Hepatocyte (in vitro differentiated cells): ENCODE measurements around the gene GAB1. TPM values are rescaled to one million over a fixed set of nuclear protein-coding genes. Genes with fewer than 3 reads are reported as not detected.
A peak's percentile ranks its signal among the peaks of the same experiment; 100 is the strongest.

ENCODE experiments used
- DNase-seq: peaks from one replicate; pipeline ENCODE4 v3.0.0-alpha.2; 2016; ENCODE audit warnings: low spot score
- H2AFZ ChIP-seq: fragments of 200-600 bp; sonication (generic); 2 replicates; pipeline ENCODE4 v1.6.0; 2016; ENCODE audit warnings: antibody characterized with exemption, mild to moderate bottlenecking
- H3K27ac ChIP-seq: fragments of 200-600 bp; sonication (generic); 2 replicates; pipeline ENCODE4 v1.5.1; 2016; ENCODE audit warnings: mild to moderate bottlenecking
- H3K27me3 ChIP-seq: fragments of 200-600 bp; sonication (generic); 2 replicates; pipeline ENCODE4 v1.6.1; 2016
- H3K36me3 ChIP-seq: fragments of 200-600 bp; sonication (generic); replicated peaks from 2 replicates; pipeline ENCODE4 v1.5.1; 2016; ENCODE audit warnings: low read depth; ENCODE audit not compliant: insufficient read depth
- H3K4me1 ChIP-seq: fragments of 200-600 bp; sonication (generic); 2 replicates; pipeline ENCODE4 v1.5.1; 2016; ENCODE audit warnings: mild to moderate bottlenecking, moderate library complexity; ENCODE audit not compliant: insufficient read depth
- H3K4me2 ChIP-seq: fragments of 200-600 bp; sonication (generic); 2 replicates; pipeline ENCODE4 v1.6.0; 2016
- H3K4me3 ChIP-seq: fragments of 200-600 bp; sonication (generic); 2 replicates; pipeline ENCODE4 v1.5.1; 2016; ENCODE audit warnings: mild to moderate bottlenecking
- H3K79me2 ChIP-seq: fragments of 200-600 bp; sonication (generic); 2 replicates; pipeline ENCODE4 v1.6.0; 2017; ENCODE audit warnings: mild to moderate bottlenecking
- H3K9me2 ChIP-seq: fragments of 200-600 bp; sonication (generic); replicated peaks from 2 replicates; pipeline ENCODE4 v1.6.0; 2017; ENCODE audit warnings: mild to moderate bottlenecking; ENCODE audit not compliant: insufficient read depth
- H3K9me3 ChIP-seq: fragments of 200-600 bp; sonication (generic); 2 replicates; pipeline ENCODE4 v1.5.1; 2016; ENCODE audit warnings: low read depth, mild to moderate bottlenecking
- H4K20me1 ChIP-seq: fragments of 200-600 bp; sonication (generic); 2 replicates; pipeline ENCODE4 v1.6.0; 2016; ENCODE audit warnings: mild to moderate bottlenecking; ENCODE audit not compliant: insufficient read depth, poor library complexity, severe bottlenecking
- CTCF ChIP-seq: fragments of 200-600 bp; sonication (generic); IDR thresholded peaks from 2 replicates; pipeline ENCODE4 v1.5.1; 2016; ENCODE audit warnings: antibody characterized with exemption, mild to moderate bottlenecking; ENCODE audit not compliant: poor library complexity
- EZH2 ChIP-seq: fragments of 200-600 bp; sonication (generic); IDR thresholded peaks from 2 replicates; pipeline ENCODE4 v1.6.1; 2016; ENCODE audit warnings: antibody characterized with exemption, mild to moderate bottlenecking, borderline replicate concordance
- EZH2phosphoT487 ChIP-seq: fragments of 200-600 bp; sonication (generic); IDR thresholded peaks from one replicate; pipeline ENCODE4 v1.6.1; 2018; ENCODE audit warnings: antibody characterized with exemption, mild to moderate bottlenecking, low read depth, moderate library complexity; ENCODE audit not compliant: unreplicated experiment, severe bottlenecking
- WGBS: methylation state at CpG from one replicate; pipeline ENCODE4 v1.1.6; 2016; ENCODE audit warnings: low lambda C conversion rate; ENCODE audit errors: missing lambda C conversion rate; 5-methylcytosine and 5-hydroxymethylcytosine counted together
- polyA plus RNA-seq: library from polyadenylated mRNA; unstranded; fragments of >200 nt; fragmentation: Nextera tagmentation; extraction: Ambion mirVana; gene quantifications from 2 replicates; pipeline ENCODE4 v1.2.1, GENCODE V29; 2016
- total RNA-seq: library from RNA; depleted of rRNA; stranded (reverse); fragments of >200 nt; gene quantifications from 2 replicates; pipeline ENCODE4 v1.2.3, GENCODE V29; 2014

Gene GAB1
- total and polyA plus RNA-seq, 2 experiments from 2014 or later, result 10.9 to 30.7 TPM

GRCh38 chr4:143406523-143406922 is 69.8 kb downstream of the GAB1 start:
- peak; percentile 68 for DNase-seq
- H3K79me2 ChIP-seq, result peaks cover 97% of the 10 kb centered on the region
- H3K27ac ChIP-seq, result no peak overlapping the region
- no peak overlapping the region for H2AFZ ChIP-seq
- no peak overlapping the region for H3K4me3 ChIP-seq
- no peaks in the 10 kb centered on the region for H3K36me3 ChIP-seq
- no peaks in the 10 kb centered on the region for H4K20me1 ChIP-seq
- H3K9me3 ChIP-seq, result no peaks in the 10 kb centered on the region
- peaks cover 12% of the 10 kb centered on the region for H3K4me1 ChIP-seq
- no peaks in the 10 kb centered on the region for H3K9me2 ChIP-seq
- TF ChIP-seq EZH2 (no peak), EZH2phosphoT487 (no peak), CTCF (no peak)
- 63% methylated on average over 3 of the region's 3 CpGs for WGBS
- H3K4me2 ChIP-seq, result no peak overlapping the region
- no peaks in the 10 kb centered on the region for H3K27me3 ChIP-seq

GRCh38 chr4:143407474-143407873 is 70.8 kb downstream of the GAB1 start:
- H3K4me2 ChIP-seq, result no peak overlapping the region
- WGBS, result 54% methylated on average over 3 of the region's 3 CpGs
- no peak for DNase-seq

GRCh38 chr4:143407888-143408287 is 71.2 kb downstream of the GAB1 start:
- H3K4me1 ChIP-seq, result peaks cover 13% of the 10 kb centered on the region
- 60% methylated on average over 2 of the region's 2 CpGs for WGBS
- H3K36me3 ChIP-seq, result no peaks in the 10 kb centered on the region
- no peaks in the 10 kb centered on the region for H3K9me3 ChIP-seq
- no peak for DNase-seq
- H3K4me3 ChIP-seq, result no peak overlapping the region
- TF ChIP-seq EZH2, result no peak
- no peak for TF ChIP-seq CTCF
- TF ChIP-seq EZH2phosphoT487, result no peak
- H3K27ac ChIP-seq, result no peak overlapping the region
- peaks cover 98% of the 10 kb centered on the region for H3K79me2 ChIP-seq
- H3K4me2 ChIP-seq, result no peak overlapping the region
- H4K20me1 ChIP-seq, result no peaks in the 10 kb centered on the region
- H3K27me3 ChIP-seq, result no peaks in the 10 kb centered on the region
- H3K9me2 ChIP-seq, result no peaks in the 10 kb centered on the region
- no peak overlapping the region for H2AFZ ChIP-seq

More at GRCh38 chr4:143407474-143407873, 70.8 kb downstream of the GAB1 start:
- TF ChIP-seq CTCF, result no peak
- no peak for TF ChIP-seq EZH2
- no peak for TF ChIP-seq EZH2phosphoT487
- Histone ChIP-seq H4K20me1 (no peaks in the 10 kb centered on the region), H3K9me2 (no peaks in the 10 kb centered on the region), H3K9me3 (no peaks in the 10 kb centered on the region), H3K27ac (no peak overlapping the region), H3K4me1 (peaks cover 13% of the 10 kb centered on the region), H2AFZ (no peak overlapping the region), H3K36me3 (no peaks in the 10 kb centered on the region), H3K4me3 (no peak overlapping the region), H3K79me2 (peaks cover 98% of the 10 kb centered on the region), H3K27me3 (no peaks in the 10 kb centered on the region)

GRCh38 chr4:143410015-143410414 is 73.3 kb downstream of the GAB1 start:
- Histone ChIP-seq H3K27ac (no peak overlapping the region), H4K20me1 (no peaks in the 10 kb centered on the region), H3K4me3 (no peak overlapping the region), H3K4me2 (no peak overlapping the region), H3K9me3 (no peaks in the 10 kb centered on the region), H3K27me3 (no peaks in the 10 kb centered on the region), H2AFZ (no peak overlapping the region), H3K36me3 (no peaks in the 10 kb centered on the region), H3K79me2 (peaks cover 98% of the 10 kb centered on the region), H3K9me2 (no peaks in the 10 kb centered on the region), H3K4me1 (peaks cover 13% of the 10 kb centered on the region)
- TF ChIP-seq CTCF (no peak), EZH2 (no peak), EZH2phosphoT487 (no peak)
- WGBS, result 99% methylated on average over 3 of the region's 3 CpGs
- DNase-seq, result no peak
